ENCODE results near the gene APP. TPM values are rescaled to one million over a fixed set of nuclear protein-coding genes. Genes with fewer than 3 reads are reported as not detected.

APP gene
- total RNA-seq, 1 experiment from 2014 or later: 531 TPM

DNA sequence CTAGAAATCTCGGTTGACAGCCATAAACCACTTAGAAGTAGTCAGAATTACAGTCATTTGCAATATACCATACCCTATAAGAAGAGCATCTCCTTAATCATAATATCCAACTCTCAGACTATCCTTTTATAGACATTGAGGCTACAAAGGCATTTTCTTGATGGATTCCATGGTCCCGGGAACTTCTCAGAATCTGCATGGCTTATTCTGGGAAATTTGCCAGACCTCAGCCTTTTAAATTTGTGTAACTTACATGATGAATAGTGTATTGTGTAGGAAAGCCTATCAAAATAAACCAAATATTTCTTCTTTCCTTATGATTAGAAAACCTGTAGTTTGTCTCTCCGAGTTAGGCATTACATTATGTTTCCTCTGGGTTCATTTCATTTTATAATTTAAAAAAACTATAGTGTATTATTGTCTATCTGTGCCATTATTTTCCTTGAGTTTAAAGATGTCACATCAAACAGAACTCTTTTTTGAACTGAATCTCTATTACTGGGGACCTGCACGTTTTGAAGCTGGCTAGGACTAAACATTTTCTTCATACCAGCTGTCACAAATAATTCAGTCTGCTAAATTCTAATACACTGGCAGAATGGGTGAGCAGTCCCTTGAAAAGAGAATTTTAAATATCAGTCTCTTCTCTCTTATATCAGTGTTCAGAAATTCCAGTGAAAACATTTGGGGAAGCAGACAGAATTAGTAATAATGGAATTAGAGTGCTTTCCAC lies 332.9 kb downstream of the APP start:
- Histone ChIP-seq H3K36me3 (ENCODE audit: insufficient read depth, low read length, poor library complexity, severe bottlenecking) (no peaks in the 10 kb centered on the region), H3K27me3 (replicated peaks; ENCODE audit: insufficient read depth, low read depth, low read length, poor library complexity) (no peaks in the 10 kb centered on the region), H3K4me3 (ENCODE audit: low read depth, low read length, poor library complexity, severe bottlenecking) (no peak overlapping the region), H3K27ac (ENCODE audit: low read depth, low read length, poor library complexity, severe bottlenecking) (no peak overlapping the region), H3K4me1 (ENCODE audit: insufficient read depth, low read length, poor library complexity, severe bottlenecking) (peaks cover 11% of the 10 kb centered on the region), H3K9me3 (ENCODE audit: low read depth, low read length, poor library complexity, severe bottlenecking) (no peaks in the 10 kb centered on the region)
- CTCF ChIA-PET: no interaction called here
- POLR2A ChIA-PET (ENCODE audit: low non-redundant PET): no interaction called here
- BruUV-seq (replicated peaks): no TSS peak
- TF ChIP-seq CTCF (conservative IDR thresholded peaks at IDR 0.05; ENCODE audit: low read depth, low read length) (no peak), EZH2 (IDR thresholded peaks at IDR 0.05; ENCODE audit: borderline replicate concordance, low read depth, low read length, poor library complexity, severe bottlenecking) (no peak)
- peak; percentile 65 for DNase-seq (ENCODE audit: low spot score)
- intact Hi-C loops (cut with micrococcal nuclease; ENCODE audit: unreplicated experiment): no loop called here

DNA sequence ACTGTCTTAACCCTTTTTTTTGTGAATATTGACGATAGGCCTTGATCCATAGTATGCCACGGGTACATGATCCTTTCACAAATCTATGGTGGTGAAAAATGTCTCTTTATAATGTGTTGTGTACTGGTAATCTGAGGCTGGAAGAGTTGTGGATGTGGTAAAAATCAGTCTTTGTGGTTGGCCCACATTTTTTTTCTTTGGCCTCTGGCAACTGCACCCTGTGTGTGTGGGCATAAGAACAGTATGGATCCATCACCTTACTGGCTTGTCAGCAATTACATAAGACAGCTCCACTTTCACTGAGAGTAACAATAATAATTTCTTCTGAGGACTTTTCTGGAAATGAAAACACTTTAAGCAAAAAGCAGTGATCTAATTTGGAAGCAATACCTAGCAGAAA lies 334.2 kb downstream of the APP start:
- DNase-seq (ENCODE audit: low spot score): no peak
- CTCF ChIA-PET: no interaction called here
- Histone ChIP-seq H3K27me3 (replicated peaks; ENCODE audit: insufficient read depth, low read depth, low read length, poor library complexity) (no peaks in the 10 kb centered on the region), H3K4me3 (ENCODE audit: low read depth, low read length, poor library complexity, severe bottlenecking) (no peak overlapping the region), H3K4me1 (ENCODE audit: insufficient read depth, low read length, poor library complexity, severe bottlenecking) (peaks cover 11% of the 10 kb centered on the region), H3K9me3 (ENCODE audit: low read depth, low read length, poor library complexity, severe bottlenecking) (no peaks in the 10 kb centered on the region), H3K27ac (ENCODE audit: low read depth, low read length, poor library complexity, severe bottlenecking) (no peak overlapping the region), H3K36me3 (ENCODE audit: insufficient read depth, low read length, poor library complexity, severe bottlenecking) (no peaks in the 10 kb centered on the region)
- intact Hi-C loops (cut with micrococcal nuclease; ENCODE audit: unreplicated experiment): no loop called here
- no peak for TF ChIP-seq EZH2 (IDR thresholded peaks at IDR 0.05; ENCODE audit: borderline replicate concordance, low read depth, low read length, poor library complexity, severe bottlenecking)
- no peak for TF ChIP-seq CTCF (conservative IDR thresholded peaks at IDR 0.05; ENCODE audit: low read depth, low read length)
- POLR2A ChIA-PET (ENCODE audit: low non-redundant PET): no interaction called here
- no TSS peak for BruUV-seq (replicated peaks)

- no peaks in the 10 kb centered on the region for H3K36me3 ChIP-seq (ENCODE audit: insufficient read depth, low read length, poor library complexity, severe bottlenecking)
- intact Hi-C loops (cut with micrococcal nuclease; ENCODE audit: unreplicated experiment): no loop called here
- no peak for TF ChIP-seq EZH2 (IDR thresholded peaks at IDR 0.05; ENCODE audit: borderline replicate concordance, low read depth, low read length, poor library complexity, severe bottlenecking)
- TF ChIP-seq CTCF (conservative IDR thresholded peaks at IDR 0.05; ENCODE audit: low read depth, low read length): no peak
- H3K9me3 ChIP-seq (ENCODE audit: low read depth, low read length, poor library complexity, severe bottlenecking): no peaks in the 10 kb centered on the region
- peaks cover 11% of the 10 kb centered on the region for H3K4me1 ChIP-seq (ENCODE audit: insufficient read depth, low read length, poor library complexity, severe bottlenecking)
- H3K4me3 ChIP-seq (ENCODE audit: low read depth, low read length, poor library complexity, severe bottlenecking): no peak overlapping the region
- no TSS peak for BruUV-seq (replicated peaks)
- H3K27me3 ChIP-seq (replicated peaks; ENCODE audit: insufficient read depth, low read depth, low read length, poor library complexity): no peaks in the 10 kb centered on the region
- ChIA-PET POLR2A (ENCODE audit: low non-redundant PET) (no interaction called here), CTCF (no interaction called here)
- DNase-seq (ENCODE audit: low spot score): no peak
- no peak overlapping the region for H3K27ac ChIP-seq (ENCODE audit: low read depth, low read length, poor library complexity, severe bottlenecking)
Measured at GRCh38 chr21:25834381-25834780, 336.2 kb downstream of the APP start.

Data from A673 (cell line).